Measurements from ENCODE around the gene OR8H2.
"Not testable (repeated sequence)": the region's sequence is repeated elsewhere in the genome, so short reads cannot be mapped to it uniquely, and the experiment has no call there.

The OR8H2 gene

GRCh38 chr11:56103210-56103737 lies at the start of gene OR8H2:
TSS of gene OR8H2 (plus strand) at chr11:56103687. CDS start at chr11:56105043, 1,356 bp downstream.
- no peak for DNase-seq (ENCODE audit: low read depth in 2 of 2)

- not testable (repeated sequence) for DNase-seq (ENCODE audit: low read depth in 2 of 2)
Measured at GRCh38 chr11:56056366-56056765, 47.1 kb upstream of the OR8H2 start.

GRCh38 chr11:56057661-56058237 lies 45.7 kb upstream of the OR8H2 start:
- not testable (repeated sequence) for DNase-seq (ENCODE audit: low read depth in 2 of 2)

GRCh38 chr11:56058260-56058780 lies 45.2 kb upstream of the OR8H2 start:
- DNase-seq (ENCODE audit: low read depth in 2 of 2), result not testable (repeated sequence)

GRCh38 chr11:56066980-56067379 lies 36.5 kb upstream of the OR8H2 start:
- DNase-seq (ENCODE audit: low read depth in 2 of 2), result no peak

- DNase-seq (ENCODE audit: low read depth in 2 of 2), result no peak
Measured at GRCh38 chr11:56089697-56090096, 13.8 kb upstream of the OR8H2 start.

GRCh38 chr11:56093008-56093407 lies 10.5 kb upstream of the OR8H2 start, which contains the start of gene OR8I2:
TSS of gene OR8I2 (plus strand) at chr11:56093308. CDS start at chr11:56093308, 0 bp downstream.
- no peak for DNase-seq (ENCODE audit: low read depth in 2 of 2)

- no peak for DNase-seq (ENCODE audit: low read depth in 2 of 2)
Measured at GRCh38 chr11:56122073-56122472, 18.6 kb downstream of the OR8H2 start, which contains the start of gene OR8H3. TSS of gene OR8H3 (plus strand) at chr11:56122373. CDS start at chr11:56122373, 0 bp downstream.

GRCh38 chr11:56140151-56140661 lies 36.7 kb downstream of the OR8H2 start, which contains the start of gene OR8J3:
TSS of gene OR8J3 (minus strand) at chr11:56140201. CDS start at chr11:56137718, 2,483 bp downstream.
- no peak for DNase-seq (ENCODE audit: low read depth in 2 of 2)

GRCh38 chr11:56143681-56144080 lies 40.2 kb downstream of the OR8H2 start:
- DNase-seq (ENCODE audit: low read depth in 2 of 2), result not testable (repeated sequence)

- DNase-seq (ENCODE audit: low read depth in 2 of 2), result no peak
Measured at GRCh38 chr11:56151376-56151775, 47.9 kb downstream of the OR8H2 start.

GRCh38 chr11:56152333-56152732 lies 48.8 kb downstream of the OR8H2 start:
- no peak for DNase-seq (ENCODE audit: low read depth in 2 of 2)
